NCI-H146 treated with DMSO at 0.1 percent for 48 hours (cell line): Measurements from ENCODE around the gene BPGM.

ENCODE experiments used
- DNase-seq: peaks from one replicate; lab custom pipeline; 2025; ENCODE audit not compliant: unreplicated experiment; lab: John Stamatoyannopoulos, UW

Gene BPGM

DNA sequence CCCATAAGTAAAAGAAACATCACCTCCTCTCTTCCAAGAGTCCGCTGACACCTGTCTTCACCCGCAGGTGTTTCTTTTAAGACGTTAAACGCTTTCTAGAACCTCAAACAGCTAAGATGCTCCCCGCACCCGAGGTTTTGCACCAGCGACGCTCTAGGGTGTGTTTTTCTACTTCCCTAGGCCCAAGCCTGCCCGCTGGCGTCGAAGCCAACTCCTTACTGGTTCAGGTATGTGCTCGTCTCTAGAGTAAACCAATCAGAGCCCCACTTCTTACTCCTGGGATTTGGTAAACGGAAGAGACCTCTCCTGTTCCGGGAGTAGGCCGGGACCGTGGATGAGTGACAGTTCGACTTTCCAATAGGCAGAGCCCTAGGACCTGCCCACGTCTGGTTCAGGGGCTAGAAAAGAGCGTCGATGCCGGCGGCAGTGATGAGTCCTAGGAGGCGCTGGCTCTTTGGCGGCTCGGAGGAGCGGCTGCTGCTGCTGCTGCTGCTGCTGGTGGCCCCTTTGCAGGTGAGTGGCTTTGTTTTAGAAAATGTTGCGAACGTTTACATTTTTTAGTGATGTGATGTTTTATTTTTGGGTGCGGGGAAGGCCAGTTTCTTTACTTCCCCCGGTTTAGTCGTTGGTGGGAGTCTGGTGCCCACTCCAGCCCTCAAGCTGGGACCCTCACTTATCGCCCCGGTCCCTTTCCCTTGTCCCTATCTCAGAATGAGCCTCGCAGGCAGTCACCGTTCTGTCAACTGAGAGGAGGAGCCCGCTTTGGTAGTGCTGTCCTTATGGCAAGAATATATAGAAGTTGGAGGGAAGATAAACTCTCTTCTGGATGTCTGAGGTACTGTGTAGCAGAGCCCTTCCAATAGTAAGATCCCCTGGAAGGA lies at the start of gene BPGM:
TSS of gene BPGM (plus strand) at position 429 of the 881 bp plus-strand sequence. CDS start 14,655 bp downstream, outside the sequence.
- DNase-seq: peak; percentile 99

DNA sequence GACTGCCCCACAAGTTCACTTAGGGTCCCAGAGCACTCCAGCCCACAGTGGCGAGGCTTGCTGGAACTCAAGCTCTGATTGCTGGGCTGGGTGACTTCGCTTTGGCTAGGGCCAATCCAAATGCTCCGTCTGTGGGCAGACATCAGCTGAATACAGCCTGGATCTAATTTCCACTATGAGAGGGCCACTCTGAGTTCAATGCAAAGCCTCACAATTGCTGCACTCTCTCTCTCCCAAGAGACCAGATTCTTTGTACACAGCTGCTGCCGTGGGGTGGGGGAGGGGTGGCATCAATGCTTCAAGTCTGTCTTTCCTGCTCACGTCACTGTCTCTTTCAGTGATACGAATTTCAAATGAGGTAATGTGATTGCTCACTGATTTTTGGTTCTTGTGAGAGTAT lies 47.3 kb upstream of the BPGM start:
- no peak for DNase-seq

DNA sequence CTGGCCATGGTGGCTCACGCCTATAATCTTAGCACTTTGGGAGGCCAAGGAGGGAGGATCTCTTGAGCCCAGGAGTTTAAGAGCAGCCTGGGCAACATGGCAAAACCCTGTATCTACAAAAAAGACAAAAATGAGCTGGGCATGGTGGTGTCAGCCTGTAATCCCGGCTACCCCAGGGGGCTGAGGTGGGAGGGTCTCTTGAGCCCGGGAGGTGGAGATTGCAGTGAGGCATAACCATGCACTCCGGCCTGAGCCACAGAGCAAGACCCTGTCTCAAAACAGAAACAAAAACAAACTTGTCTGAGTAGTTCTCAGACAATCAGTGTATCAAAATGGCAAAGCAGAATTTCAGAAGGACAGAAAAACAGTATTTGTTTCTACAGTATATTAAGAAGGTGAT lies 45.2 kb upstream of the BPGM start:
- no peak for DNase-seq

- DNase-seq: no peak
Observed at GRCh38 chr7:134602881-134603451, 43.7 kb upstream of the BPGM start.

DNA sequence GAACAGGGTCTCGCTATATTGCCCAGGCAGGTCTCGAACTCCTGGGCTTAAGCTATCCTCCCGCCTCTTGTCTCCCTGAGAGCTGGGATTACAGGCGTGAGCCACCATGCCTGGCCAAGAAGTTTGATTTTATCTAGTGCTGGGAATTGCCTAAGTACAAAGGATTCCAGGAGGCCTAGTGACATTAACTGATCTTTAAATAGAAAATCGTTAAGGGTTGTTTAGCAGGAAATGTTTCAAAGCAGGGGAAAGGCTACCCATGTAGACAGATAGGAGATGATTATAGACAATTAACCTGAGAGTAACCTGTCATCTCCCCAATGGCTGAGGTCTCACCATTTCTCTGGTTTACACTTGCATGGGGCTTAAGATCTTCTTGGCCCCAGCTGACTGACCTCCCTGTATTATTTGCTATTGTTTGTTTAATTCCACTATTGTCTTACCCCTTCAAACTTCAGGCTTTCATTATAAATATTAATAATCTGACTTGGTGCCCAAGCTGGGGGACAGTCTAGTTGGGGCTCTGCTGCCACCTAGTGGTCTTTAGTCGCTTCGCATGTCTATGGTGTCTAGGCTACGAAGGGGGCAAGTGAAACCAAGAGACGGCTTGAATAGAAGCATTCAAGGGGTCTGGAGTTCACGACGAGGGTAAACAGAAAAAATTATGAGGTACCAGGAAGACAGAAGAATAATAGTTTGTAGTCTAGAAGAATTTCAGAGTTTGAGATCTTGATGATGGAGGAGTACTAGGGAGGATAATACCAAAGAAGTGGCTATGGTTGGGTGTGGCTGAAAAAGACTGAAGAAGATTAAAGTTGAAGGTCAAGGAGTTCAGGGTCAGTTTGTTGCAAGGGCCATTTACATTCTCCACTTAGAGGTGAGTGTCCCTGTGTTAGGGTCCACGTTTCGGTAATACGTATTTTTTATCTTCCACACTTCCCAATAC lies 40.4 kb upstream of the BPGM start:
- DNase-seq: no peak

- DNase-seq: no peak
Observed at GRCh38 chr7:134611611-134612151, 35.0 kb upstream of the BPGM start.

DNA sequence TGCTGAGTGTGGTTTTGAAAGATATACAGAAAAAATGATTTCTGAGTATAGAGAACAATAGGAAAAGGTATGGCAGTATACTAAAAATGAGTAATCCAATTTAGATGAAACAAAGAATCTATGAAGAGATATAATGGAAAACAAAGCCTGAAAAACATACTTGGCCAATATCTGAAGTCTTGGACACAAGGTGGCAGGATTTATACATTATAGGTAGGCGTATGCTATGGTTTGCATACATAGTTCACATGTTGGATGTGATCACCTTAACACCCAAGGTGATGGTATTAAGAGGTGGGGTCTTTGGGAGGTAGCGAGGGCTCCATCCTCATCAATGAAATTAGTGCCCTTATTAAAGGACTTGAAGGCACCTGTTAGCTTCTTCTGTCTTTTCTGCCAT lies 34.5 kb upstream of the BPGM start:
- no peak for DNase-seq

GRCh38 chr7:134613623-134614347 lies 32.9 kb upstream of the BPGM start:
- DNase-seq: no peak

DNA sequence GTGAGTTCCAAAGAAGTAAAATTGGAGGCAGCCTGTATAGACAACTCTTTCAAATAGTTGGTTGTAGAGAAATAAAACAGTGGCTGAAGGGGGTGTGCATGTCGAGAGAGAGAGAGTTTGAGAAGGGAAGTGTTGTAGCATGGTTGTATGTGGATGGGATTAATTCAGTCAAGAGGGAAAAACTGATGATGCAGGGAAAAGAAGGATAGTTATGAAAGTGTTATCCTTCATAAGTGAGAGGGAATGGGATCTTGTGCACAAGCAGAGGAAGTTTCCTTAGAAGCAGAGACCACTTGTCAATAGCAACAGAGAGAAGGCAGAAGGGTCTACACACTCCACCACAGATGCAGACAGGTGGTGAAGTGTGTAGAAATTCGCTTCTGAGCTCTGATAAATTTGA lies 30.0 kb upstream of the BPGM start:
- no peak for DNase-seq

- DNase-seq: no peak
Observed at GRCh38 chr7:134618756-134619530, 27.7 kb upstream of the BPGM start.

DNA sequence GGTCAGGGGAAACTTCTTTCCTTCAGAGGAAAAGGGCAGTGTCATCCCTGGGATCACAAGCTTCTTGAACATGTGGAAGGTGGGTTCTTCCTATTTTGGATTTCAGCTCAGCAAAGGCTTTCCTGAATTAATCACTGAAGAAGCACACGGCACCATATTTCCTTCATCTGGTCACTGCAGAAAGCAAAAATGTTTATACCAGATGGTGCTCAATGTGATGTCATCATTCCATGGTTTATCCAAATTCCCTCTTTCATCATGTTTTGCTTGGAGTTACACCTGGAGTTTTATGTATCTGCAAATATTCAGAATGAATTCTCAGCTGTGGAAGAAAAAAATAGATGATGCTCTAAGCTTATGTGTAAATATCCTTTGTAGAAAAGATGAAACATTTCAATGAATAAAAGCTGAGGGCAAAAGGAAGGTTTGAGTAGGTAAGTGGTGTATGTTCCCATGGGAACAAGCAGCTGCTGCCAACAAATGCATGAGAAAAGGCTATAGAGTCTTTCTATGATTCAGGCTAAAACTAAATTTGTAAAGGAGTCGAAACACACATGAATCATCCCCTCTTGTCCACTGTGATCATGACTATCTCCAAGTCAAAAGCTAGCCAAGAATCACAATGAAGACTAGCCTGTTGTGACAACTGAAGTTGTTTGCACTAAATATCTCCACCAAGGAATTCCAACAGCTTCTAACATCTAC lies 26.9 kb upstream of the BPGM start:
- DNase-seq: no peak

DNA sequence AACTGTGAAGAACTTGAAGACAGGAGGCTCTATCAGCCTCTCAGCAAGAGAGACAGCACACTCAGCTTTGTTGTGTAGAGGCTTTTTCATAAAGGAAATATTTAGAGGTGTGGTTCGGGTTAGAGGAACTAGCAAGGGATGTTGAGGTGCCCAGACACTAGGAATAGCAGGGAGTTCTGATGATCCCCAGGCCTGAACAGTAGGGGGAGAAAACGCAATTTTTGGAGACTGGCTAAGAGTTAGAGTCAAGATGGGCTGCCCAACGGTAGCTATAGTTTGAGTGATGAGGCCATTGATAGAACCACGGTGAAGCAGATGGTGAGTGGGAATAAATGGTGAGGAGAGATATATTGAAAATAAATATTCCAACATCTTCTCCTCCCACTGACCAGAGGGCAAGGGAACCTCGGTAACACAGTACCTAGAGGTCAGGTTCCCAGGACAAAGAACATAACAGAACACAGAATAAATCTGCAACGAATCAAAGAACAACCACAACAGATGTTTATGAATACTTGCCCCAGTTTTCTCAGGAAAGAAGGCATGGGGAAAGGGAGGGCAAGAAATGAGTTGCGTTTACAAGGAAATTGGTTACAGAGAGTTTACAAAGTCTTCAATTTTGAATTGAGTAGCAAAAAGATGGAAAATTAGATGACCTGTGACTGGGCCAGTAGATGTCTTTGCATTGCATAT lies 24.2 kb upstream of the BPGM start:
- DNase-seq: no peak

DNA sequence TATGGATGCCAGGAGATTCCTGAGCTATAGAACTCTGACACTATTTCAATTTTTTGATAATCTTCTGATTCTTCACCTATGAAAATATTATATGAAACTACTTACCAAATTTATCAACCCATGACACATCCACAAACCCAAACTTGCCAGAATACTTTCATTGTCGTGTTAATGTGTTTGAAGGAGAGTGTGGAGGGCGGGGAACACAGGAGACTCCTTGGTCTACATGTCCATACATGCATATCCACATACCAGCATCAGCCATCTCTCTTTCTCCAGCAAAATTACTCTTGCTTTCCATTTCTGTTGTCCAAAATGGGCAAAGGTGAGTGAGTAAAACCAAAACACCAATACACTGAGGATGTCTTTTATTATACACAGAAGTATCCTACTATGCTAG lies 23.5 kb upstream of the BPGM start:
- no peak for DNase-seq

DNA sequence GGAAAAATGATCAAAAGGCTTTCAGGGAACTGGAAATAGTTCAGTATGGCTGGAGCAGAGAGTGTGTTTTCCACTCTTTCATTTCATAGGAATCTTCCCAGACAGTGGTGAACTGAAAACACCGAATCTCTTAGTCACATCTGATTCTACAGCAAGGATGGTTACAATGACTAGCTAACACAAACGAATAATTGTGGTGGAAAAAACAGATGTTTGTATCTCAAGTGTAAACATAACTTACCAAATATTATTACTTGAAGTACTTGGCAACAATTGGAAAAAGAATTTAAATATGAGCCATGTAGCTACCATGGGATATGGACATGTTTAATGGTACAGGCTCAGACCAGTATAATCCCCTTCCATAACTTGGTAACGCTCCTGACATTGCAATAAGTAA lies 21.1 kb upstream of the BPGM start:
- no peak for DNase-seq

- DNase-seq: no peak
Observed at GRCh38 chr7:134627109-134627774, 19.4 kb upstream of the BPGM start.

DNA sequence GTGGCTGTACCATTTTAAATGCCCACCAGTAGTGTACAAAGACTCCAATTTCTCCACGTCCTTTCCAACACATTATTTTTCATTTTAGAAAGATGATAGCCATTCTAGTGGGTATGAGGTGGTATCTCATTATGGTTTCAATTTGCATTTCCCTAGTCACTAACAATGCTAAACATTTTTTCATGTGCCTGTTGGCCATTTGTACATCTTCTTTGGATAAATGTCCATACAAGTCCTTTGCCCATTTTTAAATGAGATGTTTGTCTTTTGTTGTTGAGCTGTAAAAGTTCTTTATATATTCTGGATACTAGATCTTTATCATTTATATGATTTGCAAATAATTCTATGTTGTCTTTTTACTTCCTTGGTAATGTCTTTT lies 18.9 kb upstream of the BPGM start:
- no peak for DNase-seq

GRCh38 chr7:134629445-134629844 lies 17.2 kb upstream of the BPGM start:
- no peak for DNase-seq

- DNase-seq: no peak
Observed at GRCh38 chr7:134630237-134630636, 16.4 kb upstream of the BPGM start.
